ENCODE measurements around the gene ZC3H12D.

ZC3H12D gene

GRCh38 chr6:149458196-149458595 lies 26.6 kb downstream of the ZC3H12D start:
- no peak overlapping the region for H3K27ac ChIP-seq
- no peak for DNase-seq (ENCODE audit: low read depth, low spot score)
- H3K4me3 ChIP-seq, result no peak overlapping the region
- no peaks in the 10 kb centered on the region for H3K9me3 ChIP-seq (ENCODE audit: low read depth, low read length)
- H3K9ac ChIP-seq (ENCODE audit: insufficient read length), result no peak overlapping the region
- no peaks in the 10 kb centered on the region for H3K36me3 ChIP-seq (ENCODE audit: insufficient read depth, low read length)
- TF ChIP-seq FOXP2 (optimal IDR thresholded peaks at IDR 0.05; ENCODE audit: control extremely low read depth, extremely low read length, insufficient read depth) (no peak), EZH2 (IDR thresholded peaks at IDR 0.05) (no peak), POLR2AphosphoS5 (IDR thresholded peaks at IDR 0.05; ENCODE audit: borderline replicate concordance, low read depth, low read length) (no peak)

GRCh38 chr6:149457316-149457884 lies 27.4 kb downstream of the ZC3H12D start:
- Histone ChIP-seq H3K9me3 (ENCODE audit: low read depth, low read length) (no peaks in the 10 kb centered on the region), H3K36me3 (ENCODE audit: insufficient read depth, low read length) (no peaks in the 10 kb centered on the region), H3K9ac (ENCODE audit: insufficient read length) (no peak overlapping the region), H3K4me3 (no peak overlapping the region), H3K27ac (no peak overlapping the region)
- no peak for DNase-seq (ENCODE audit: low read depth, low spot score)
- no peak for TF ChIP-seq POLR2AphosphoS5 (IDR thresholded peaks at IDR 0.05; ENCODE audit: borderline replicate concordance, low read depth, low read length)
- no peak for TF ChIP-seq FOXP2 (optimal IDR thresholded peaks at IDR 0.05; ENCODE audit: control extremely low read depth, extremely low read length, insufficient read depth)
- TF ChIP-seq EZH2 (IDR thresholded peaks at IDR 0.05), result no peak

GRCh38 chr6:149456311-149457021 lies 28.3 kb downstream of the ZC3H12D start:
- Histone ChIP-seq H3K4me3 (no peak overlapping the region), H3K36me3 (ENCODE audit: insufficient read depth, low read length) (no peaks in the 10 kb centered on the region), H3K9me3 (ENCODE audit: low read depth, low read length) (no peaks in the 10 kb centered on the region), H3K9ac (ENCODE audit: insufficient read length) (no peak overlapping the region), H3K27ac (no peak overlapping the region)
- TF ChIP-seq POLR2AphosphoS5 (IDR thresholded peaks at IDR 0.05; ENCODE audit: borderline replicate concordance, low read depth, low read length) (no peak), EZH2 (IDR thresholded peaks at IDR 0.05) (no peak), FOXP2 (optimal IDR thresholded peaks at IDR 0.05; ENCODE audit: control extremely low read depth, extremely low read length, insufficient read depth) (no peak)
- DNase-seq (ENCODE audit: low read depth, low spot score), result no peak

GRCh38 chr6:149455031-149455732 lies 29.6 kb downstream of the ZC3H12D start:
- no peaks in the 10 kb centered on the region for H3K9me3 ChIP-seq (ENCODE audit: low read depth, low read length)
- H3K9ac ChIP-seq (ENCODE audit: insufficient read length), result no peak overlapping the region
- H3K27ac ChIP-seq, result no peak overlapping the region

GRCh38 chr6:149454346-149454848 lies 30.4 kb downstream of the ZC3H12D start:
- Histone ChIP-seq H3K9me3 (ENCODE audit: low read depth, low read length) (no peaks in the 10 kb centered on the region), H3K9ac (ENCODE audit: insufficient read length) (no peak overlapping the region), H3K4me3 (no peak overlapping the region), H3K36me3 (ENCODE audit: insufficient read depth, low read length) (no peaks in the 10 kb centered on the region), H3K27ac (no peak overlapping the region)
- no peak for DNase-seq (ENCODE audit: low read depth, low spot score)
- TF ChIP-seq EZH2 (IDR thresholded peaks at IDR 0.05) (no peak), FOXP2 (optimal IDR thresholded peaks at IDR 0.05; ENCODE audit: control extremely low read depth, extremely low read length, insufficient read depth) (no peak), POLR2AphosphoS5 (IDR thresholded peaks at IDR 0.05; ENCODE audit: borderline replicate concordance, low read depth, low read length) (no peak)

More at GRCh38 chr6:149455031-149455732, 29.6 kb downstream of the ZC3H12D start:
- Histone ChIP-seq H3K4me3 (no peak overlapping the region), H3K36me3 (ENCODE audit: insufficient read depth, low read length) (no peaks in the 10 kb centered on the region)
- TF ChIP-seq POLR2AphosphoS5 (IDR thresholded peaks at IDR 0.05; ENCODE audit: borderline replicate concordance, low read depth, low read length) (no peak), EZH2 (IDR thresholded peaks at IDR 0.05) (no peak), FOXP2 (optimal IDR thresholded peaks at IDR 0.05; ENCODE audit: control extremely low read depth, extremely low read length, insufficient read depth) (no peak)
- no peak for DNase-seq (ENCODE audit: low read depth, low spot score)

GRCh38 chr6:149453597-149454345 lies 31.0 kb downstream of the ZC3H12D start:
- TF ChIP-seq EZH2 (IDR thresholded peaks at IDR 0.05) (no peak), FOXP2 (optimal IDR thresholded peaks at IDR 0.05; ENCODE audit: control extremely low read depth, extremely low read length, insufficient read depth) (no peak), POLR2AphosphoS5 (IDR thresholded peaks at IDR 0.05; ENCODE audit: borderline replicate concordance, low read depth, low read length) (no peak)
- no peak overlapping the region for H3K9ac ChIP-seq (ENCODE audit: insufficient read length)
- no peaks in the 10 kb centered on the region for H3K36me3 ChIP-seq (ENCODE audit: insufficient read depth, low read length)
- no peaks in the 10 kb centered on the region for H3K9me3 ChIP-seq (ENCODE audit: low read depth, low read length)
- H3K27ac ChIP-seq, result no peak overlapping the region
- no peak for DNase-seq (ENCODE audit: low read depth, low spot score)
- H3K4me3 ChIP-seq, result no peak overlapping the region

- H3K4me3 ChIP-seq, result no peak overlapping the region
- no peak overlapping the region for H3K9ac ChIP-seq (ENCODE audit: insufficient read length)
- no peaks in the 10 kb centered on the region for H3K36me3 ChIP-seq (ENCODE audit: insufficient read depth, low read length)
- TF ChIP-seq FOXP2 (optimal IDR thresholded peaks at IDR 0.05; ENCODE audit: control extremely low read depth, extremely low read length, insufficient read depth), result no peak
- no peak for TF ChIP-seq EZH2 (IDR thresholded peaks at IDR 0.05)
- TF ChIP-seq POLR2AphosphoS5 (IDR thresholded peaks at IDR 0.05; ENCODE audit: borderline replicate concordance, low read depth, low read length), result no peak
- DNase-seq (ENCODE audit: low read depth, low spot score), result no peak
- no peaks in the 10 kb centered on the region for H3K9me3 ChIP-seq (ENCODE audit: low read depth, low read length)
- H3K27ac ChIP-seq, result no peak overlapping the region
Measured at GRCh38 chr6:149452037-149452939, 32.5 kb downstream of the ZC3H12D start.
